Right atrium auricular region (tissue), 2 donors: ENCODE results near the gene WDR88. TPM values are rescaled to one million over a fixed set of nuclear protein-coding genes. Genes with fewer than 3 reads are reported as not detected.
"Not testable (repeated sequence)": the region's sequence is repeated elsewhere in the genome, so short reads cannot be mapped to it uniquely, and the experiment has no call there.

ENCODE experiments used
- DNase-seq: peaks from one replicate; pipeline ENCODE4 v3.0.0-alpha.2; 2019; ENCODE audit warnings: low spot score
- H3K27ac ChIP-seq, 2 donors: fragments of 200-600 bp; sonication (generic); 1 replicate in 1 of 2; 2 replicates in 1 of 2; pipeline ENCODE4 v1.5.1; 2016 to 2019
- H3K27me3 ChIP-seq, 2 donors: fragments of 200-600 bp; sonication (generic); one replicate each; pipeline versions ENCODE4 v1.5.1 to v1.6.0; 2017 to 2019
- H3K36me3 ChIP-seq: fragments of 200-600 bp; sonication (generic); one replicate; pipeline ENCODE4 v1.5.1; 2016
- H3K4me1 ChIP-seq, 2 donors: fragments of 200-600 bp; sonication (generic); one replicate each; pipeline versions ENCODE4 v1.5.1 to v1.6.0; 2017 to 2019
- H3K4me3 ChIP-seq, 2 donors: fragments of 200-600 bp; sonication (generic); 1 replicate in 1 of 2; 2 replicates in 1 of 2; pipeline ENCODE4 v1.5.1; 2017 to 2019; ENCODE audit warnings: mild to moderate bottlenecking in 1 of 2, moderate library complexity in 1 of 2
- H3K9me3 ChIP-seq, 2 donors: fragments of 200-600 bp; sonication (generic); one replicate each; pipeline ENCODE4 v1.5.1; 2019
- total RNA-seq, 2 donors: library from RNA; depleted of rRNA; stranded (reverse); fragments of >200 nt; gene quantifications; one replicate each; pipeline ENCODE4 v1.1.0, GENCODE V29; 2016
- TF ChIP-seq, protein P1 (sequence below), 2 donors: fragments of 200-600 bp; sonication (generic); IDR thresholded peaks; one replicate each; pipeline ENCODE4 v1.5.1; 2019; ENCODE audit warnings: antibody characterized with exemption in 2 of 2

Gene WDR88
- total RNA-seq, 2 donors from 2014 or later, result not detected

DNA sequence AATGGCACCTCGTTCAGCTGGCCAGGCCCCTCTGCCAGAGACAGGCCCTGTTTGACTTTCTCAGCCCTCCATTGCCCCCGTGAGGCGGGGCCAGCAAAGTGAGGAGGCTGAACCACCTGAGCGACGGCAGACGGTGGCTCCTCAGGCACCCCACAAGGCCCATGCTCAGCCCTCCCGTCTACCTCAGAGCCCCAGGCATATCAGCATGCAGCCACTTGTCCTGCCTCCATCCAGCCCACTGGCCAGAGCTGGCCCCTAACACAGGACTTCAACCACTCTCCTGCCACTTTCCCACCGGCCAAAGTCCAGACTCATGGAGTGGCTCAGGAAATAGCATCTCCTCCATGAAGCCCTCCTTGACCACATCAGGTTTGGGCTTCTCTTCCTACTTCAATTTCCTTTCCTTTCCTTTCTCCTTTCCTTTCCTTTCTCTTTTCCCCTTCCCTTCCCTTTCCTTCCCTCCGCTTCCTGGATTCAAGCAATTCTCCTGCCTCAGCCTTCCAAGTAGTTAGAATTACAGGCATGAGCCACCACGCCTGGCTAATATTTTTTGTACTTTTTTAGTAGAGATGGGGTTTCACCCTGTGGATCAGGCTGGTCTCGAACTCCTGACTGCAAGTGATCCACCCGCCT, 84.4 kb downstream of the WDR88 start:
- Histone ChIP-seq H3K27ac (no peak overlapping the region), H3K27me3 (no peaks in the 10 kb centered on the region), H3K4me1 (no peaks in the 10 kb centered on the region), H3K4me3 (no peak overlapping the region), H3K36me3 (no peaks in the 10 kb centered on the region), H3K9me3 (no peaks in the 10 kb centered on the region)
- DNase-seq, result no peak
- TF ChIP-seq, protein P1, sequence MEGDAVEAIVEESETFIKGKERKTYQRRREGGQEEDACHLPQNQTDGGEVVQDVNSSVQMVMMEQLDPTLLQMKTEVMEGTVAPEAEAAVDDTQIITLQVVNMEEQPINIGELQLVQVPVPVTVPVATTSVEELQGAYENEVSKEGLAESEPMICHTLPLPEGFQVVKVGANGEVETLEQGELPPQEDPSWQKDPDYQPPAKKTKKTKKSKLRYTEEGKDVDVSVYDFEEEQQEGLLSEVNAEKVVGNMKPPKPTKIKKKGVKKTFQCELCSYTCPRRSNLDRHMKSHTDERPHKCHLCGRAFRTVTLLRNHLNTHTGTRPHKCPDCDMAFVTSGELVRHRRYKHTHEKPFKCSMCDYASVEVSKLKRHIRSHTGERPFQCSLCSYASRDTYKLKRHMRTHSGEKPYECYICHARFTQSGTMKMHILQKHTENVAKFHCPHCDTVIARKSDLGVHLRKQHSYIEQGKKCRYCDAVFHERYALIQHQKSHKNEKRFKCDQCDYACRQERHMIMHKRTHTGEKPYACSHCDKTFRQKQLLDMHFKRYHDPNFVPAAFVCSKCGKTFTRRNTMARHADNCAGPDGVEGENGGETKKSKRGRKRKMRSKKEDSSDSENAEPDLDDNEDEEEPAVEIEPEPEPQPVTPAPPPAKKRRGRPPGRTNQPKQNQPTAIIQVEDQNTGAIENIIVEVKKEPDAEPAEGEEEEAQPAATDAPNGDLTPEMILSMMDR (IDR thresholded peaks at IDR 0.05), result no peak

DNA sequence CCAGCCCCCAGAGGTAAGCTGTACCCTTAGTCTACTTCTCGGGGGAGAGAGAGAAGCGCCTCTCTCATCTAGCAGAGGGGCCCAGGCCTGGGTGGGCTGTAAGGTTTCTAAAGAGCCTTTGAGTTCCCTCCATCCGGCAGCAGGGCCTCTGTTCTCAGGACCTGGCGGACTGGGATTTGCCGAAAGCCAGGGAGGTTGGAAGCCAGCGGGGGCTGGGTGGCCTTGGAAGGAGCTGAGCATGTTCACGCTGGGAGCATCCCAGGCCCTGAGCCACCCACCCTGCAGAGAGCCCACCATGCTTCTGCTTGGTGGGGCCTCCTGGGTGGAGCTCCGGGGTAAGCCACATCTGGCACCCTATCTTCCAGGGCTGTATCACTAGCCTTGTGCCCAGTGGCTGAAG, 86.0 kb downstream of the WDR88 start:
- Histone ChIP-seq H3K4me3 (no peak overlapping the region), H3K27ac (no peak overlapping the region), H3K9me3 (no peaks in the 10 kb centered on the region), H3K4me1 (no peaks in the 10 kb centered on the region), H3K27me3 (no peaks in the 10 kb centered on the region), H3K36me3 (no peaks in the 10 kb centered on the region)
- TF ChIP-seq, protein P1 (IDR thresholded peaks at IDR 0.05), result no peak
- no peak for DNase-seq

- Histone ChIP-seq H3K27me3 (no peaks in the 10 kb centered on the region), H3K27ac (no peak overlapping the region), H3K4me1 (no peaks in the 10 kb centered on the region), H3K4me3 (no peak overlapping the region), H3K36me3 (no peaks in the 10 kb centered on the region), H3K9me3 (no peaks in the 10 kb centered on the region)
- TF ChIP-seq, protein P1 (IDR thresholded peaks at IDR 0.05), result no peak
- DNase-seq, result no peak
Observed at GRCh38 chr19:33219261-33219815, 87.4 kb downstream of the WDR88 start.

- no peak for DNase-seq
- H3K27ac ChIP-seq, result no peak overlapping the region
- H3K9me3 ChIP-seq, result no peaks in the 10 kb centered on the region
- H3K4me1 ChIP-seq, result peaks cover 0 to under 1% of the 10 kb centered on the region in 2 donors
- no peak overlapping the region for H3K4me3 ChIP-seq
- H3K36me3 ChIP-seq, result no peaks in the 10 kb centered on the region
- TF ChIP-seq, protein P1 (IDR thresholded peaks at IDR 0.05), result no peak
- H3K27me3 ChIP-seq, result peaks cover 6% of the 10 kb centered on the region in 2 donors
Observed at GRCh38 chr19:33220115-33220514, 88.2 kb downstream of the WDR88 start.

- Histone ChIP-seq H3K27me3 (peaks cover 10 to 12% of the 10 kb centered on the region in 2 donors), H3K27ac (no peak overlapping the region), H3K4me1 (peaks cover 0 to 6% of the 10 kb centered on the region in 2 donors), H3K9me3 (no peaks in the 10 kb centered on the region), H3K36me3 (no peaks in the 10 kb centered on the region), H3K4me3 (no peak overlapping the region)
- no peak for DNase-seq
- TF ChIP-seq, protein P1 (IDR thresholded peaks at IDR 0.05), result no peak
Observed at GRCh38 chr19:33220735-33221134, 88.8 kb downstream of the WDR88 start.

DNA sequence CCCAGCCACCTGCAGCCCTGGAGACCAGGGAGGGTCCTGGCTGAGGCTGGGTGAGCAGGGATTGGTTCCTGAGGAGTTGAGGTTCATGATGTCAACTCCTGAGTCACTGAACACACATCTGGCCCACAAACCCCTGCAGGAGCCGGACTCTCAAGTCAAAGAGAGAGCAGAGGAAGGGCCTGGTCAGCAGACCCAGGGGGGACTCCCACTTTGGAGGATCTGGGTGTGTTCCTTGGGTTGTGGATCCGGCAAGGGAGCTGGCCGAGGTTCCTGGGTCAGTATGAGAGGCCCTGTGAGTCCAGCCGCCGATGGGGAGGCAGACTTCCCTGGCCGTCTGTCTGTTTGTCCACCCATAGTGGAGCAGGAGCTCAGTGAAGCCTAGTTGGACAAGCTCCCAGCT, 89.7 kb downstream of the WDR88 start:
- Histone ChIP-seq H3K27ac (no peak overlapping the region), H3K9me3 (no peaks in the 10 kb centered on the region), H3K36me3 (no peaks in the 10 kb centered on the region), H3K27me3 (peaks cover 18 to 20% of the 10 kb centered on the region in 2 donors), H3K4me1 (peaks cover 0 to 13% of the 10 kb centered on the region in 2 donors), H3K4me3 (no peak overlapping the region)
- DNase-seq, result no peak
- TF ChIP-seq, protein P1 (IDR thresholded peaks at IDR 0.05), result no peak

DNA sequence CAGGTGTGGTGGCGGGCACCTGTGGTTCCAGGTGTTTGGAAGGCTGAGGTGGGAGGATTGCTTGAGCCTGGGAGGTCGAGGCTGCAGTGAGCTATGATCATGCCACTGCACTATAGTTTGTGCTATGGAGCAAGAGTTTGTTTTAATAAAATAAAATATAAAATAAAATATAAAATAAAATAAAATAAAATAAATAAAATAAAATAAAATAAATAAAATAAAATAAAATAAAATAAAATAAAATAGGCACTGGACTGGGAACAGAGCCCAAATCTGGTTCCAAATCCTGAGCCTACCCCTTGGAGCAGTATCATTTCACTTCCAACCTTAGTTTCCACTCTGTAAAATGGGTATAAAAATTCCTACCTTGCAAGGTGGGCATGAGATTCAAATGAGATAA, 90.3 kb downstream of the WDR88 start:
- Histone ChIP-seq H3K4me1 (peaks cover 0 to 17% of the 10 kb centered on the region in 2 donors), H3K27me3 (peaks cover 23 to 26% of the 10 kb centered on the region in 2 donors)
- H3K9me3 ChIP-seq, H3K36me3 ChIP-seq, H3K27ac ChIP-seq, H3K4me3 ChIP-seq, DNase-seq: not testable (repeated sequence)
